Neural cell (in vitro differentiated cells): ENCODE results near the gene RING1. TPM values are rescaled to one million over a fixed set of nuclear protein-coding genes. Genes with fewer than 3 reads are reported as not detected.

Source experiments
- H2AFZ ChIP-seq: fragments of 200-600, 300-800 bp; sonication (generic), shearing (Covaris generic); 2 replicates; pipeline ENCODE4 v1.6.0; 2014; ENCODE audit warnings: low read depth, mild to moderate bottlenecking, antibody characterized with exemption, low read length, moderate library complexity
- H3F3A ChIP-seq: fragments of 200-600 bp; shearing (Covaris generic); 2 replicates; pipeline ENCODE4 v1.6.1; 2016; ENCODE audit warnings: mild to moderate bottlenecking, moderate library complexity, mixed read lengths, antibody characterized with exemption, low read length; ENCODE audit not compliant: insufficient read depth, poor library complexity, severe bottlenecking
- H3K27ac ChIP-seq: fragments of 200-600, 300-800 bp; sonication (generic), shearing (Covaris generic); 2 replicates; pipeline ENCODE4 v1.5.1; 2014; ENCODE audit warnings: mild to moderate bottlenecking, low read length, moderate library complexity
- H3K27me3 ChIP-seq: fragments of 300-800, 200-600 bp; sonication (generic), shearing (Covaris generic); 2 replicates; pipeline ENCODE4 v1.6.0; 2014; ENCODE audit warnings: mild to moderate bottlenecking, low read depth, low read length, moderate library complexity; ENCODE audit not compliant: insufficient read depth
- H3K36me3 ChIP-seq: fragments of 300-800, 200-600 bp; sonication (generic), shearing (Covaris generic); 2 replicates; pipeline ENCODE4 v1.5.1; 2014; ENCODE audit warnings: mild to moderate bottlenecking, antibody characterized with exemption, low read length, moderate library complexity; ENCODE audit not compliant: insufficient read depth
- H3K4me2 ChIP-seq: fragments of 300-800, 200-600 bp; sonication (generic), shearing (Covaris generic); 2 replicates; pipeline ENCODE4 v1.6.0; 2014; ENCODE audit warnings: mild to moderate bottlenecking, low read length
- H3K4me3 ChIP-seq: fragments of 300-800, 200-600 bp; sonication (generic), shearing (Covaris generic); 2 replicates; pipeline ENCODE4 v1.5.1; 2014; ENCODE audit warnings: mild to moderate bottlenecking, low read length, moderate library complexity
- H3K79me2 ChIP-seq: fragments of 200-600 bp; shearing (Covaris generic); replicated peaks from 2 replicates; pipeline ENCODE4 v1.6.0; 2014; ENCODE audit warnings: mild to moderate bottlenecking, low read length, moderate library complexity; ENCODE audit not compliant: insufficient read depth
- H3K9ac ChIP-seq: fragments of 300-800, 200-600 bp; sonication (generic), shearing (Covaris generic); 2 replicates; pipeline ENCODE4 v1.6.1; 2016; ENCODE audit warnings: mild to moderate bottlenecking, low read length, mixed read lengths
- H3K9me2 ChIP-seq: fragments of 200-600 bp; shearing (Covaris generic); 2 replicates; pipeline ENCODE4 v1.6.1; 2016; ENCODE audit warnings: mild to moderate bottlenecking, low read length, mixed read lengths; ENCODE audit not compliant: insufficient read depth
- H3K9me3 ChIP-seq: fragments of 200-600, 300-800 bp; sonication (generic), shearing (Covaris generic); 2 replicates; pipeline ENCODE4 v1.6.1; 2016; ENCODE audit warnings: mild to moderate bottlenecking, mixed run types, low read length, moderate library complexity, mixed read lengths
- H4K20me1 ChIP-seq: fragments of 200-600 bp; shearing (Covaris generic); 2 replicates; pipeline ENCODE4 v1.6.1; 2016; ENCODE audit warnings: mild to moderate bottlenecking, mixed run types; ENCODE audit not compliant: insufficient read depth
- EP300 ChIP-seq: fragments of 450-650 bp; conservative IDR thresholded peaks from 2 replicates; pipeline ENCODE4 v1.6.1; 2014; ENCODE audit warnings: antibody characterized with exemption, mild to moderate bottlenecking, moderate library complexity; ENCODE audit not compliant: poor library complexity, severe bottlenecking
- EZH2 ChIP-seq: fragments of 200-600, 300-800 bp; shearing (Covaris generic), sonication (generic); IDR thresholded peaks from 2 replicates; pipeline ENCODE4 v1.6.1; 2014; ENCODE audit warnings: antibody characterized with exemption, low read length, borderline replicate concordance, mild to moderate bottlenecking; ENCODE audit not compliant: insufficient read depth, poor library complexity, severe bottlenecking
- MXI1 ChIP-seq: fragments of 450-650 bp; conservative IDR thresholded peaks from 2 replicates; pipeline ENCODE4 v1.6.1; 2014; ENCODE audit warnings: antibody characterized with exemption, mild to moderate bottlenecking; ENCODE audit not compliant: poor library complexity, severe bottlenecking
- POLR2AphosphoS5 ChIP-seq: IDR thresholded peaks from 2 replicates; pipeline ENCODE4 v1.6.1; 2012
- RAD21 ChIP-seq: fragments of 450-650 bp; conservative IDR thresholded peaks from 2 replicates; pipeline ENCODE4 v1.6.1; 2014; ENCODE audit warnings: antibody characterized with exemption, mild to moderate bottlenecking, moderate library complexity
- REST ChIP-seq: IDR thresholded peaks from 2 replicates; pipeline ENCODE4 v1.6.1; 2012; ENCODE audit warnings: borderline replicate concordance
- SMC3 ChIP-seq: fragments of 450-650 bp; conservative IDR thresholded peaks from 2 replicates; pipeline ENCODE4 v1.6.1; 2014; ENCODE audit warnings: antibody characterized with exemption, mild to moderate bottlenecking, moderate library complexity; ENCODE audit not compliant: poor library complexity
- TAF1 ChIP-seq: IDR thresholded peaks from 2 replicates; pipeline ENCODE4 v1.6.1; 2012; ENCODE audit warnings: low read depth
- polyA plus RNA-seq: library from polyadenylated mRNA; depleted of rRNA; stranded (reverse); fragments of >200 nt; gene quantifications from 2 replicates; pipeline ENCODE4 v1.2.3, GENCODE V29; 2014
- TF ChIP-seq, protein P1 (sequence below): fragments of 450-650 bp; IDR thresholded peaks from 2 replicates; pipeline ENCODE4 v1.5.1; 2014; ENCODE audit warnings: antibody characterized with exemption, mild to moderate bottlenecking, moderate library complexity; ENCODE audit not compliant: poor library complexity, severe bottlenecking

The RING1 gene
- polyA plus RNA-seq, 1 donor from 2014 or later = 107 TPM

DNA sequence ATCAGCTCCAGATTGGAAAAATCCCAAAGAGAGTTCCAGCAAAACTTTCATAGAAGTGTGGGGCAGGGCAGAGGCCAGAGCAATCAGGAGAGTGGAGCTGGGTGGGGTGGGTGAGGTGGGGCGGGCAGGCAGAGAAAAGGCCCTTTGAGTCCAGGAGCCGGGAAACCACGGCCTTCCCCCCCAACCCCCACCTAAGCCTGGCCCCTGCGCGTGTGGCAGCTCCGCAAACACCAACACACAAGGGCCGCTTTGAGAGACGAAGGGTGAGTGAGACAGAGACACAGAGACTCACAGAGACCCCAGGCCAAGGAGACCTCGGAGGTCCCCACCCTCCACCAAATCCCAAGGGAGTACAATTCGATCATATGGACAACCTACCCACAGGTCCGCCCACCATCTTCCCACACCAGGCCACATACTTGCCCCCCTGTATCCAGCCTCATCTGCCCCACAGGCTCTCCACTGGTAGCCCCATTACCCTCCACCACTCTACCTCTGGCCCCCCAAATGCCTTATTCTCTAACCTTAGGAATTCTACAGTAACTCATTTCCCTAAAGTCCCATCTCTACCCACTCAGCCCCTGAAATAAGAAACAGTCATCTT is 17.7 kb upstream of the RING1 start:
- H4K20me1 ChIP-seq = no peaks in the 10 kb centered on the region
- H3K9ac ChIP-seq = no peak overlapping the region
- peaks cover 8% of the 10 kb centered on the region for H3K36me3 ChIP-seq
- H3K9me3 ChIP-seq = no peaks in the 10 kb centered on the region
- H3K9me2 ChIP-seq = no peaks in the 10 kb centered on the region
- H3K4me2 ChIP-seq = no peak overlapping the region
- H3K27me3 ChIP-seq = peaks cover 17% of the 10 kb centered on the region
- H2AFZ ChIP-seq = no peak overlapping the region
- no peaks in the 10 kb centered on the region for H3F3A ChIP-seq
- TF ChIP-seq MXI1 (no peak), POLR2AphosphoS5 (no peak), SMC3 (no peak), REST (no peak), TAF1 (no peak), EP300 (no peak), EZH2 (no peak), RAD21 (no peak)
- TF ChIP-seq, protein P1, sequence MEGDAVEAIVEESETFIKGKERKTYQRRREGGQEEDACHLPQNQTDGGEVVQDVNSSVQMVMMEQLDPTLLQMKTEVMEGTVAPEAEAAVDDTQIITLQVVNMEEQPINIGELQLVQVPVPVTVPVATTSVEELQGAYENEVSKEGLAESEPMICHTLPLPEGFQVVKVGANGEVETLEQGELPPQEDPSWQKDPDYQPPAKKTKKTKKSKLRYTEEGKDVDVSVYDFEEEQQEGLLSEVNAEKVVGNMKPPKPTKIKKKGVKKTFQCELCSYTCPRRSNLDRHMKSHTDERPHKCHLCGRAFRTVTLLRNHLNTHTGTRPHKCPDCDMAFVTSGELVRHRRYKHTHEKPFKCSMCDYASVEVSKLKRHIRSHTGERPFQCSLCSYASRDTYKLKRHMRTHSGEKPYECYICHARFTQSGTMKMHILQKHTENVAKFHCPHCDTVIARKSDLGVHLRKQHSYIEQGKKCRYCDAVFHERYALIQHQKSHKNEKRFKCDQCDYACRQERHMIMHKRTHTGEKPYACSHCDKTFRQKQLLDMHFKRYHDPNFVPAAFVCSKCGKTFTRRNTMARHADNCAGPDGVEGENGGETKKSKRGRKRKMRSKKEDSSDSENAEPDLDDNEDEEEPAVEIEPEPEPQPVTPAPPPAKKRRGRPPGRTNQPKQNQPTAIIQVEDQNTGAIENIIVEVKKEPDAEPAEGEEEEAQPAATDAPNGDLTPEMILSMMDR = no peak
- H3K4me3 ChIP-seq = no peak overlapping the region
- no peak overlapping the region for H3K27ac ChIP-seq
- H3K79me2 ChIP-seq = no peaks in the 10 kb centered on the region

- Histone ChIP-seq H4K20me1 (no peaks in the 10 kb centered on the region), H3K27ac (no peak overlapping the region), H3K9me2 (no peaks in the 10 kb centered on the region), H3K79me2 (no peaks in the 10 kb centered on the region), H3F3A (no peaks in the 10 kb centered on the region), H3K9me3 (no peaks in the 10 kb centered on the region), H2AFZ (no peak overlapping the region), H3K27me3 (peaks cover 17% of the 10 kb centered on the region), H3K4me2 (no peak overlapping the region), H3K9ac (no peak overlapping the region), H3K36me3 (peaks cover 8% of the 10 kb centered on the region), H3K4me3 (no peak overlapping the region)
- no peak for TF ChIP-seq EP300
- no peak for TF ChIP-seq RAD21
- no peak for TF ChIP-seq POLR2AphosphoS5
- no peak for TF ChIP-seq MXI1
- TF ChIP-seq EZH2 = no peak
Observed at GRCh38 chr6:33191383-33192104, 16.8 kb upstream of the RING1 start.
